HCT116 (cell line): ENCODE measurements around the gene PHYHIPL. TPM values are rescaled to one million over a fixed set of nuclear protein-coding genes. Genes with fewer than 3 reads are reported as not detected.

Experiments used
- ATAC-seq: fragments of 200-7000 bp; cut with Tn5 transposase; 2 replicates; pipeline ENCODE4 v1.9.1; 2020; ENCODE audit warnings: mild to moderate bottlenecking, moderate library complexity
- BruUV-seq: library from RNA; stranded (reverse); fragments of 400-500 nt; replicated peaks from 2 replicates; lab custom pipeline; 2021; lab: Mats Ljungman, UMichigan
- CTCF ChIA-PET: fragments of 300-600 bp; sonication (Branson Sonifier 250); formaldehyde crosslinking; loops from one replicate; lab custom pipeline; 2021; ENCODE audit warnings: antibody characterized with exemption; lab: Charles Lee
- POLR2A ChIA-PET: fragments of 300-600, 350-600 bp; sonication (Branson Sonifier 250); formaldehyde crosslinking; loops from one replicate; lab custom pipeline; 2021; ENCODE audit warnings: antibody characterized with exemption; lab: Charles Lee
- RAD21 ChIA-PET, 2 experiments: fragments of 300-600 bp; sonication (Branson Sonifier 250); formaldehyde crosslinking; loops; one replicate each; lab custom pipeline; 2023; ENCODE audit warnings: low total read pairs in 2 of 2; ENCODE audit not compliant: uncharacterized antibody in 2 of 2, unreplicated experiment in 2 of 2, low non-redundant PET in 1 of 2; lab: Charles Lee
- DNase-seq: peaks from one replicate; pipeline ENCODE4 v3.0.0-alpha.2; 2010; ENCODE audit warnings: low read depth, low spot score
- H2AFZ ChIP-seq: fragments of 200-600 bp; shearing (Covaris generic), sonication (generic); 2 replicates; pipeline ENCODE4 v1.6.1; 2017; ENCODE audit warnings: low read depth, mixed run types, mixed read lengths, antibody characterized with exemption, low read length; ENCODE audit not compliant: poor library complexity, severe bottlenecking
- H3K27ac ChIP-seq: 2 replicates; pipeline ENCODE4 v1.5.1; 2012; ENCODE audit warnings: low read depth, low read length
- H3K27me3 ChIP-seq: fragments of 200-600 bp; sonication (generic); 2 replicates; pipeline ENCODE4 v1.6.1; 2016; ENCODE audit warnings: mixed run types, low read length, mixed read lengths; ENCODE audit not compliant: insufficient read depth
- H3K36me3 ChIP-seq, 2 experiments: fragments of 200-500 bp in 1 of 2; fragments of 200-600 bp in 1 of 2; sonication (Bioruptor generic) in 1 of 2; sonication (generic) in 1 of 2; 2 replicates each; pipeline versions ENCODE4 v1.5.1 to v1.6.1; 2014 to 2016; ENCODE audit warnings: low read length in 2 of 2, inconsistent platforms in 1 of 2, mixed read lengths in 1 of 2, mixed run types in 1 of 2; ENCODE audit not compliant: insufficient read depth in 2 of 2, control insufficient read depth in 1 of 2
- H3K4me1 ChIP-seq, 2 experiments: fragments of 200-600 bp in 1 of 2; sonication (generic) in 1 of 2; 2 replicates each; pipeline versions ENCODE4 v1.5.1 to v1.6.1; 2012 to 2017; ENCODE audit warnings: low read length in 2 of 2, inconsistent platforms in 1 of 2, mild to moderate bottlenecking in 1 of 2, mixed read lengths in 1 of 2, mixed run types in 1 of 2, moderate library complexity in 1 of 2; ENCODE audit not compliant: insufficient read depth in 2 of 2, control insufficient read depth in 1 of 2
- H3K4me2 ChIP-seq: fragments of 200-600 bp; sonication (generic); 2 replicates; pipeline ENCODE4 v1.6.1; 2017; ENCODE audit warnings: mixed run types, low read length, mixed read lengths
- H3K4me3 ChIP-seq, 2 experiments: fragments of 200-600 bp in 1 of 2; sonication (generic) in 1 of 2; replicated peaks in 1 of 2; 2 replicates each; pipeline ENCODE4 v1.5.1; 2011 to 2016; ENCODE audit warnings: low read length in 2 of 2, control low read depth in 1 of 2, low read depth in 1 of 2, mild to moderate bottlenecking in 1 of 2, mixed read lengths in 1 of 2, mixed run types in 1 of 2
- H3K79me2 ChIP-seq: fragments of 200-600 bp; sonication (generic); 2 replicates; pipeline ENCODE4 v1.6.1; 2017; ENCODE audit warnings: mild to moderate bottlenecking, mixed run types, low read length, moderate library complexity, mixed read lengths; ENCODE audit not compliant: insufficient read depth
- H3K9ac ChIP-seq: fragments of 200-600 bp; sonication (generic); 2 replicates; pipeline ENCODE4 v1.6.1; 2016; ENCODE audit warnings: low read length, mixed read lengths
- H3K9me2 ChIP-seq: fragments of 200-600 bp; sonication (generic), shearing (Covaris generic); 2 replicates; pipeline ENCODE4 v1.6.1; 2017; ENCODE audit warnings: mixed run types, mild to moderate bottlenecking, moderate library complexity; ENCODE audit not compliant: insufficient read depth
- H3K9me3 ChIP-seq, 2 experiments: fragments of 200-500 bp in 1 of 2; fragments of 200-600 bp in 1 of 2; sonication (Bioruptor generic) in 1 of 2; sonication (generic) in 1 of 2; 2 replicates each; pipeline ENCODE4 v1.6.1; 2014 to 2017; ENCODE audit warnings: low read length in 2 of 2, mixed read lengths in 2 of 2, inconsistent platforms in 1 of 2, low read depth in 1 of 2, mild to moderate bottlenecking in 1 of 2, mixed run types in 1 of 2, moderate library complexity in 1 of 2; ENCODE audit not compliant: control insufficient read depth in 1 of 2, insufficient read depth in 1 of 2
- H4K20me1 ChIP-seq: fragments of 200-600 bp; sonication (generic), shearing (Covaris generic); 2 replicates; pipeline ENCODE4 v1.6.1; 2017; ENCODE audit warnings: mixed run types, mild to moderate bottlenecking, moderate library complexity; ENCODE audit not compliant: insufficient read depth
- ATF3 ChIP-seq: IDR thresholded peaks from 2 replicates; pipeline ENCODE4 v1.6.1; 2012
- CBX3 ChIP-seq: IDR thresholded peaks from 2 replicates; pipeline ENCODE4 v1.6.1; 2012; ENCODE audit warnings: low read depth
- CEBPB ChIP-seq: IDR thresholded peaks from 2 replicates; pipeline ENCODE4 v1.6.1; 2012; ENCODE audit warnings: low read depth
- EGR1 ChIP-seq: IDR thresholded peaks from 2 replicates; pipeline ENCODE4 v1.6.1; 2012; ENCODE audit warnings: low read depth
- ELF1 ChIP-seq: IDR thresholded peaks from 2 replicates; pipeline ENCODE4 v1.6.1; 2012; ENCODE audit warnings: low read depth, borderline replicate concordance
- EZH2 ChIP-seq: fragments of 200-600 bp; sonication (generic); IDR thresholded peaks from 2 replicates; pipeline ENCODE4 v1.6.1; 2017; ENCODE audit warnings: antibody characterized with exemption, mixed run types
- FOSL1 ChIP-seq: IDR thresholded peaks from 2 replicates; pipeline ENCODE4 v1.6.1; 2012; ENCODE audit warnings: low read depth
- MAX ChIP-seq: IDR thresholded peaks from 2 replicates; pipeline ENCODE4 v1.6.1; 2012
- POLR2A ChIP-seq: IDR thresholded peaks from 2 replicates; pipeline ENCODE4 v1.7.0; 2011; ENCODE audit warnings: borderline replicate concordance; ENCODE audit not compliant: insufficient read depth, insufficient read length; ENCODE audit errors: extremely low read depth
- POLR2AphosphoS5 ChIP-seq: IDR thresholded peaks from 2 replicates; pipeline ENCODE4 v1.6.1; 2011; ENCODE audit warnings: mild to moderate bottlenecking, low read depth, low read length, moderate library complexity
- SP1 ChIP-seq: IDR thresholded peaks from 2 replicates; pipeline ENCODE4 v1.6.1; 2012; ENCODE audit warnings: low read depth
- SRF ChIP-seq: IDR thresholded peaks from 2 replicates; pipeline ENCODE4 v1.6.1; 2012; ENCODE audit warnings: low read depth
- ZNF274 ChIP-seq: fragments of 200-500 bp; sonication (Bioruptor generic); IDR thresholded peaks from 2 replicates; pipeline ENCODE4 v1.6.1; 2014; ENCODE audit warnings: mild to moderate bottlenecking, low read depth, low read length, inconsistent platforms
- intact Hi-C: fragments of 100-400 bp; cut with micrococcal nuclease; formaldehyde crosslinking; loops from 2 replicates; pipeline ENCODE4 v1.10.0; 2022
- total RNA-seq: library from RNA; stranded (reverse); gene quantifications from one replicate; pipeline ENCODE4 v1.2.1, GENCODE V29; 2021; ENCODE audit not compliant: unreplicated experiment
- TF ChIP-seq, protein P1 (sequence below): IDR thresholded peaks from 2 replicates; pipeline ENCODE4 v1.6.1; 2011; ENCODE audit warnings: mild to moderate bottlenecking, low read length, moderate library complexity; ENCODE audit not compliant: insufficient replicate concordance; ENCODE audit errors: extremely low read depth

PHYHIPL gene
- total RNA-seq, 1 experiment from 2014 or later = not detected

DNA sequence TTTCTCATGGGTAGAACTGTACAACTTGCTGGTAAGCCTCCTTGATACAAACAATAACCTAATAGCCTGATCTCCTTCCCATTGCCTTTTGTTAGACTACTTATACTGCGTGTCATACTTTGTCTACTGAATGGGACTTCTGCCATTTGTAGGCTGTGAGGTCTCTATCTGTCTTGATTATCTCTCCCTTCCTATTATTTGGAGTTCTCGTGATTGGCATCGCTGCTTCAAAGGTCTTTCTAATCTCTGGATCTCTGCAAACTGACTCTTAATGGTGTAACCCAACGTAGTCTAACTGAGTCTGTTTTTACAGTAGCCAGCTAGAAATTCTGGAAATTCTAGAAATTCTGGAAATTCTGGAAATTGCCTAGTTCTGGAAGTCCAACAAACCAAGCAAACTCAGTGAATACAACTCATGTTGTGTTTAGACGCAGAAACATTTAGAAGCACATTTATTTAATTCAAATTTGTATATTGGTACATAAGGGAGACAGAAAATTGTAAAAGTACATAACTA lies 29.8 kb downstream of the PHYHIPL start:
- POLR2A ChIA-PET = no interaction called here
- RAD21 ChIA-PET = no interaction called here
- Histone ChIP-seq H4K20me1 (no peaks in the 10 kb centered on the region), H3K36me3 (no peaks in the 10 kb centered on the region), H3K4me2 (no peak overlapping the region), H3K9ac (no peak overlapping the region), H3K4me3 (no peak overlapping the region), H3K27me3 (no peaks in the 10 kb centered on the region), H3K79me2 (no peaks in the 10 kb centered on the region), H2AFZ (no peak overlapping the region), H3K9me2 (no peaks in the 10 kb centered on the region), H3K4me1 (no peaks in the 10 kb centered on the region), H3K27ac (no peak overlapping the region), H3K9me3 (no peaks in the 10 kb centered on the region)
- CTCF ChIA-PET = no interaction called here
- ATAC-seq (no peak), DNase-seq (no peak)
- intact Hi-C loops = no loop called here
- no peak for TF ChIP-seq ELF1
- no peak for TF ChIP-seq MAX
- TF ChIP-seq, protein P1, sequence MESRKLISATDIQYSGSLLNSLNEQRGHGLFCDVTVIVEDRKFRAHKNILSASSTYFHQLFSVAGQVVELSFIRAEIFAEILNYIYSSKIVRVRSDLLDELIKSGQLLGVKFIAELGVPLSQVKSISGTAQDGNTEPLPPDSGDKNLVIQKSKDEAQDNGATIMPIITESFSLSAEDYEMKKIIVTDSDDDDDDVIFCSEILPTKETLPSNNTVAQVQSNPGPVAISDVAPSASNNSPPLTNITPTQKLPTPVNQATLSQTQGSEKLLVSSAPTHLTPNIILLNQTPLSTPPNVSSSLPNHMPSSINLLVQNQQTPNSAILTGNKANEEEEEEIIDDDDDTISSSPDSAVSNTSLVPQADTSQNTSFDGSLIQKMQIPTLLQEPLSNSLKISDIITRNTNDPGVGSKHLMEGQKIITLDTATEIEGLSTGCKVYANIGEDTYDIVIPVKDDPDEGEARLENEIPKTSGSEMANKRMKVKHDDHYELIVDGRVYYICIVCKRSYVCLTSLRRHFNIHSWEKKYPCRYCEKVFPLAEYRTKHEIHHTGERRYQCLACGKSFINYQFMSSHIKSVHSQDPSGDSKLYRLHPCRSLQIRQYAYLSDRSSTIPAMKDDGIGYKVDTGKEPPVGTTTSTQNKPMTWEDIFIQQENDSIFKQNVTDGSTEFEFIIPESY = no peak
- TF ChIP-seq POLR2A = no peak
- TF ChIP-seq FOSL1 = no peak
- no peak for TF ChIP-seq EGR1
- TF ChIP-seq ZNF274 = no peak
- TF ChIP-seq CEBPB = no peak
- no peak for TF ChIP-seq SP1
- no peak for TF ChIP-seq EZH2
- no peak for TF ChIP-seq CBX3
- TF ChIP-seq POLR2AphosphoS5 = no peak
- TF ChIP-seq SRF = no peak
- no peak for TF ChIP-seq ATF3
- no TSS peak for BruUV-seq
